IMR-90 (cell line): Measurements from ENCODE around the gene CTAG1A.
"Not testable (repeated sequence)": the region's sequence is repeated elsewhere in the genome, so short reads cannot be mapped to it uniquely, and the experiment has no call there.

ENCODE experiments used
- CEBPB ChIP-seq: IDR thresholded peaks from 2 replicates; pipeline ENCODE4 v1.6.1; 2012; ENCODE audit warnings: low read depth, low read length, improper control_type of control experiment
- MAFK ChIP-seq: IDR thresholded peaks from 2 replicates; pipeline ENCODE4 v1.6.1; 2012; ENCODE audit warnings: low read depth, low read length, improper control_type of control experiment
- MAZ ChIP-seq: IDR thresholded peaks from 2 replicates; pipeline ENCODE4 v1.6.1; 2012; ENCODE audit warnings: low read depth, mild to moderate bottlenecking, low read length, improper control_type of control experiment, moderate library complexity, borderline replicate concordance
- MXI1 ChIP-seq: IDR thresholded peaks from 2 replicates; pipeline ENCODE4 v1.6.1; 2012; ENCODE audit warnings: low read depth, mild to moderate bottlenecking, low read length, moderate library complexity, borderline replicate concordance
- POLR2A ChIP-seq: IDR thresholded peaks from 2 replicates; pipeline ENCODE4 v1.6.1; 2012; ENCODE audit warnings: mild to moderate bottlenecking, low read depth, low read length
- RCOR1 ChIP-seq: IDR thresholded peaks from 2 replicates; pipeline ENCODE4 v1.6.1; 2012; ENCODE audit warnings: mild to moderate bottlenecking, low read length, improper control_type of control experiment; ENCODE audit not compliant: insufficient replicate concordance
- SMC3 ChIP-seq: fragments of 150-350 bp; IDR thresholded peaks from 2 replicates; pipeline ENCODE4 v1.6.1; 2016; ENCODE audit warnings: low read depth, mild to moderate bottlenecking, antibody characterized with exemption, low read length, moderate library complexity
- TF ChIP-seq, protein P1 (sequence below): conservative IDR thresholded peaks from 2 replicates; pipeline ENCODE4 v1.5.1; 2012; ENCODE audit warnings: mild to moderate bottlenecking, low read depth, low read length, improper control_type of control experiment

DNA sequence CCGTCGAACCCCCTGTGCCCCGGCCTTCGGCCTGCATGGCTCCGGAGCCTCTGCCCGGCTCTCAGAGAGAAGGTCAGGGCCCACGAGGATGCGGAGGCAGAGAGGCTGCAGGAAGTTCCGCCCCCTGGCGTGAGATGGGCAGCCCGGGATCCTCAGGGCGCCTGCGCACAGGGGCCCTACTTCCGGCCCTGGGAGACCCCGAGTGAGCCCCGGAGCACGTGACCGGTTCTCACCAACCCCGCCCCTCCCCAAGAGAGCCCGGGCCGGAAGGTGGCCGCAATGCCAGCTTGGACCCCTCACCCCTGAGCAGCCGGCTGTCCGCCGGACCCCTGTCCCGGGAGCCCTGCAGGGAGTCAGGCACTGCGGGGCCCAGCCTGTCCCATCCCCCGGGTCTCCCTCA is 34.2 kb downstream of the CTAG1A start, which contains the start of gene CTAG1B:
- TF ChIP-seq SMC3, MAFK, CEBPB, POLR2A, MXI1, MAZ, RCOR1: not testable (repeated sequence)
- TF ChIP-seq, protein P1, sequence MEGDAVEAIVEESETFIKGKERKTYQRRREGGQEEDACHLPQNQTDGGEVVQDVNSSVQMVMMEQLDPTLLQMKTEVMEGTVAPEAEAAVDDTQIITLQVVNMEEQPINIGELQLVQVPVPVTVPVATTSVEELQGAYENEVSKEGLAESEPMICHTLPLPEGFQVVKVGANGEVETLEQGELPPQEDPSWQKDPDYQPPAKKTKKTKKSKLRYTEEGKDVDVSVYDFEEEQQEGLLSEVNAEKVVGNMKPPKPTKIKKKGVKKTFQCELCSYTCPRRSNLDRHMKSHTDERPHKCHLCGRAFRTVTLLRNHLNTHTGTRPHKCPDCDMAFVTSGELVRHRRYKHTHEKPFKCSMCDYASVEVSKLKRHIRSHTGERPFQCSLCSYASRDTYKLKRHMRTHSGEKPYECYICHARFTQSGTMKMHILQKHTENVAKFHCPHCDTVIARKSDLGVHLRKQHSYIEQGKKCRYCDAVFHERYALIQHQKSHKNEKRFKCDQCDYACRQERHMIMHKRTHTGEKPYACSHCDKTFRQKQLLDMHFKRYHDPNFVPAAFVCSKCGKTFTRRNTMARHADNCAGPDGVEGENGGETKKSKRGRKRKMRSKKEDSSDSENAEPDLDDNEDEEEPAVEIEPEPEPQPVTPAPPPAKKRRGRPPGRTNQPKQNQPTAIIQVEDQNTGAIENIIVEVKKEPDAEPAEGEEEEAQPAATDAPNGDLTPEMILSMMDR, result not testable (repeated sequence)
